GM18907 (cell line): Measurements from ENCODE around the gene CPT1A.
"Not testable (repeated sequence)": the region's sequence is repeated elsewhere in the genome, so short reads cannot be mapped to it uniquely, and the experiment has no call there.

Experiments
- ATAC-seq: cut with Tn5 transposase; IDR thresholded peaks from one replicate; pipeline ENCODE4 v1.9.1; 2021; ENCODE audit warnings: mild to moderate bottlenecking, moderate library complexity; ENCODE audit not compliant: unreplicated experiment

CPT1A gene

GRCh38 chr11:68841718-68842426, at the start of gene CPT1A:
TSS of gene CPT1A (minus strand) at chr11:68841916. CDS start at chr11:68815474, 26,442 bp downstream.
- no peak for ATAC-seq

GRCh38 chr11:68890490-68891231, 48.9 kb upstream of the CPT1A start:
- no peak for ATAC-seq

GRCh38 chr11:68889948-68890446, 48.3 kb upstream of the CPT1A start:
- no peak for ATAC-seq

GRCh38 chr11:68884827-68885226, 43.1 kb upstream of the CPT1A start:
- ATAC-seq, result not testable (repeated sequence)

GRCh38 chr11:68882391-68882790, 40.7 kb upstream of the CPT1A start:
- no peak for ATAC-seq

- ATAC-seq, result no peak
Measured at GRCh38 chr11:68881320-68881719, 39.6 kb upstream of the CPT1A start.

GRCh38 chr11:68880851-68881250, 39.1 kb upstream of the CPT1A start:
- ATAC-seq, result no peak

GRCh38 chr11:68878022-68878421, 36.3 kb upstream of the CPT1A start:
- ATAC-seq, result no peak

GRCh38 chr11:68872216-68873003, 30.7 kb upstream of the CPT1A start:
- ATAC-seq, result no peak

GRCh38 chr11:68870470-68870869, 28.8 kb upstream of the CPT1A start:
- no peak for ATAC-seq

- no peak for ATAC-seq
Measured at GRCh38 chr11:68868221-68868835, 26.6 kb upstream of the CPT1A start.

- ATAC-seq, result no peak
Measured at GRCh38 chr11:68867066-68867465, 25.4 kb upstream of the CPT1A start.

- no peak for ATAC-seq
Measured at GRCh38 chr11:68865241-68865640, 23.5 kb upstream of the CPT1A start.

- no peak for ATAC-seq
Measured at GRCh38 chr11:68863553-68864265, 22.0 kb upstream of the CPT1A start.

GRCh38 chr11:68862421-68862820, 20.7 kb upstream of the CPT1A start:
- ATAC-seq, result no peak

GRCh38 chr11:68859123-68859522, 17.4 kb upstream of the CPT1A start:
- ATAC-seq, result no peak

GRCh38 chr11:68857037-68857586, 15.4 kb upstream of the CPT1A start:
- ATAC-seq, result no peak

- ATAC-seq, result not testable (repeated sequence)
Measured at GRCh38 chr11:68856425-68857030, 14.8 kb upstream of the CPT1A start.

- no peak for ATAC-seq
Measured at GRCh38 chr11:68855205-68855981, 13.7 kb upstream of the CPT1A start.
